Mucosa of stomach (tissue), 1 donor: ENCODE results near the gene FAM53B.

Experiments
- H3K27me3 ChIP-seq: one replicate; pipeline ENCODE4 v1.7.0; 2013; ENCODE audit warnings: mild to moderate bottlenecking, low read length; ENCODE audit not compliant: control insufficient read depth, insufficient read depth
- H3K36me3 ChIP-seq: one replicate; pipeline ENCODE4 v1.7.0; 2013; ENCODE audit warnings: low read length; ENCODE audit not compliant: control insufficient read depth, insufficient read depth
- H3K4me1 ChIP-seq: one replicate; pipeline ENCODE4 v1.7.0; 2013; ENCODE audit warnings: mild to moderate bottlenecking, low read length; ENCODE audit not compliant: control insufficient read depth, insufficient read depth
- H3K4me3 ChIP-seq: one replicate; pipeline ENCODE4 v1.7.0; 2013; ENCODE audit warnings: low read length
- H3K9ac ChIP-seq: one replicate; pipeline ENCODE4 v1.7.0; 2013; ENCODE audit warnings: mild to moderate bottlenecking, low read length, moderate library complexity
- H3K9me3 ChIP-seq: one replicate; pipeline ENCODE4 v1.7.0; 2013; ENCODE audit warnings: mild to moderate bottlenecking, low read length, moderate library complexity; ENCODE audit not compliant: control insufficient read depth
- donor health status: Pancreatic carcinoma.

FAM53B gene

GRCh38 chr10:124655191-124656112 lies 88.7 kb downstream of the FAM53B start:
- Histone ChIP-seq H3K9me3 (no peaks in the 10 kb centered on the region), H3K9ac (no peak overlapping the region), H3K27me3 (no peaks in the 10 kb centered on the region), H3K4me1 (peaks cover 19% of the 10 kb centered on the region), H3K4me3 (no peak overlapping the region), H3K36me3 (peaks cover 11% of the 10 kb centered on the region)

GRCh38 chr10:124654686-124655085 lies 89.5 kb downstream of the FAM53B start:
- no peaks in the 10 kb centered on the region for H3K27me3 ChIP-seq
- no peak overlapping the region for H3K4me3 ChIP-seq
- H3K36me3 ChIP-seq, result peaks cover 11% of the 10 kb centered on the region
- H3K9me3 ChIP-seq, result no peaks in the 10 kb centered on the region
- H3K9ac ChIP-seq, result no peak overlapping the region
- H3K4me1 ChIP-seq, result peaks cover 12% of the 10 kb centered on the region

GRCh38 chr10:124653811-124654651 lies 90.1 kb downstream of the FAM53B start:
- no peak overlapping the region for H3K9ac ChIP-seq
- H3K9me3 ChIP-seq, result no peaks in the 10 kb centered on the region
- peaks cover 16% of the 10 kb centered on the region for H3K4me1 ChIP-seq
- no peak overlapping the region for H3K4me3 ChIP-seq
- H3K27me3 ChIP-seq, result no peaks in the 10 kb centered on the region
- peaks cover 11% of the 10 kb centered on the region for H3K36me3 ChIP-seq

- Histone ChIP-seq H3K4me1 (peaks cover 24% of the 10 kb centered on the region), H3K36me3 (peaks cover 11% of the 10 kb centered on the region), H3K9ac (no peak overlapping the region), H3K27me3 (no peaks in the 10 kb centered on the region), H3K4me3 (no peak overlapping the region), H3K9me3 (no peaks in the 10 kb centered on the region)
Observed at GRCh38 chr10:124653311-124653710, 90.9 kb downstream of the FAM53B start.

GRCh38 chr10:124652701-124653100 lies 91.5 kb downstream of the FAM53B start:
- H3K9ac ChIP-seq, result no peak overlapping the region
- no peaks in the 10 kb centered on the region for H3K27me3 ChIP-seq
- peaks cover 30% of the 10 kb centered on the region for H3K4me1 ChIP-seq
- H3K9me3 ChIP-seq, result no peaks in the 10 kb centered on the region
- H3K36me3 ChIP-seq, result peaks cover 11% of the 10 kb centered on the region
- H3K4me3 ChIP-seq, result no peak overlapping the region

DNA sequence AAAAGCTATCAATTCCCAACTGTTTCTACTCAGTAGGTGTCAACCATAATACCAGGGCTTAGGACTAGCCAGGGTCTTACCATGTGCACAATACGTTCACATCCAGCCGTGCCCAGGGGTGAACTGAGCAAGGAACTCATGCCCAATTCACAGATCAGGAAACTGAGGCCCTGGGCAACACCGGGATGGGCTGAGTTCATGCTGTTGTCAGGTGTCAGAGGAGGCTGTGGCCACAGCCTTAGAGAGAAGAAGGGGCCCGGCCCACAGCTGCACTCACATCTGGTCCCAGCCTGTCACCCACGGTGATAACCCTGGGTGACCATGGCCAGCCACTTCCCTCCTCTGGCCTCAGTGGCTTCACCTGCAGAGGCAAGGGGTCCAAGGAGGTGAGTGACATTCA lies 92.0 kb downstream of the FAM53B start:
- no peaks in the 10 kb centered on the region for H3K27me3 ChIP-seq
- H3K4me1 ChIP-seq, result peaks cover 35% of the 10 kb centered on the region
- H3K9ac ChIP-seq, result no peak overlapping the region
- H3K36me3 ChIP-seq, result peaks cover 11% of the 10 kb centered on the region
- H3K9me3 ChIP-seq, result no peaks in the 10 kb centered on the region
- H3K4me3 ChIP-seq, result no peak overlapping the region

GRCh38 chr10:124651402-124651891 lies 92.7 kb downstream of the FAM53B start:
- H3K9ac ChIP-seq, result no peak overlapping the region
- peaks cover 42% of the 10 kb centered on the region for H3K4me1 ChIP-seq

GRCh38 chr10:124650820-124651401 lies 93.3 kb downstream of the FAM53B start:
- no peaks in the 10 kb centered on the region for H3K9me3 ChIP-seq
- H3K4me3 ChIP-seq, result no peak overlapping the region
- H3K36me3 ChIP-seq, result peaks cover 7% of the 10 kb centered on the region
- no peaks in the 10 kb centered on the region for H3K27me3 ChIP-seq
- peaks cover 48% of the 10 kb centered on the region for H3K4me1 ChIP-seq
- no peak overlapping the region for H3K9ac ChIP-seq

More at GRCh38 chr10:124651402-124651891, 92.7 kb downstream of the FAM53B start:
- H3K27me3 ChIP-seq, result no peaks in the 10 kb centered on the region
- no peak overlapping the region for H3K4me3 ChIP-seq
- H3K36me3 ChIP-seq, result peaks cover 11% of the 10 kb centered on the region
- H3K9me3 ChIP-seq, result no peaks in the 10 kb centered on the region

DNA sequence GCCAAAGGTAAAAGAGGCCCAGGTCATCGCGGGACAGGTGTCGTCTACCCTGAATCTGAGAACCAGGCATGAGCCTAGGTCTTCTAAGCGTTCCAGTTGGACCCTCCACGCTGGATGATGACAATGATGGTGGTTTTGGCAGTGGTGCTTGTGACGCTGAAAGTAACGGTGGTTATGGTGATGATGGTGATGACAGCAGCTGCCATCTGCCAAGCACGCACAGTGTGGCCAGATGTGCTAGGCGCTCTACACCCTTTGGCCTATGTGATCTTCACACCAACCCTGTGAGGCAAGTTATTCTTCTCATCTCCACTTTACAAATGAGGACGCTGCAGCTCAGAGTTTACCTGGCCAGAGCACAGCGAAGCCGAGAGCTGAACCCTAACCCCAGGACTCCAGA lies 93.9 kb downstream of the FAM53B start:
- Histone ChIP-seq H3K4me3 (no peak overlapping the region), H3K27me3 (no peaks in the 10 kb centered on the region), H3K9me3 (no peaks in the 10 kb centered on the region), H3K4me1 (peaks cover 54% of the 10 kb centered on the region), H3K36me3 (peaks cover 3% of the 10 kb centered on the region), H3K9ac (no peak overlapping the region)

DNA sequence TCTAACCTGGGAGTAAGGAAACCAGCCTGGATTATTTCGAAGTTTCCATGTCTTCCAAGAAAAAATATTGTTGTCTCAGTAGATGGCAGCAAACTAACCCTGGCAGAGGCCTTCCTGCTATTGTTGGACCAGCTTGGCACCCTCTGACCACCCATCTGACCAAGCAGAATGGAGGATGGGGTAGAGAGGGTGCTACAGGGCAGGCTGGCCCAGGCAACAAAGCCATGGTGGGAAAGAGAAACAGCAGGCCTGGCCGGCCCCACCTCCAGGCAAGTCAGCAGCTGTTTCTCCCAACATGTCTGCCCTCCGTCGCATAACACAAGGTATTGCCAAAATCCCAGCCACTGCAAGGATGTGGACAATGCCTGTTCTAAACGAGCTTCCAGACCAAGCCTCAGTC lies 95.0 kb downstream of the FAM53B start:
- Histone ChIP-seq H3K9me3 (no peaks in the 10 kb centered on the region), H3K36me3 (peaks cover 3% of the 10 kb centered on the region), H3K9ac (peak overlapping the region; percentile 8), H3K4me1 (peaks cover 54% of the 10 kb centered on the region), H3K4me3 (no peak overlapping the region), H3K27me3 (no peaks in the 10 kb centered on the region)

DNA sequence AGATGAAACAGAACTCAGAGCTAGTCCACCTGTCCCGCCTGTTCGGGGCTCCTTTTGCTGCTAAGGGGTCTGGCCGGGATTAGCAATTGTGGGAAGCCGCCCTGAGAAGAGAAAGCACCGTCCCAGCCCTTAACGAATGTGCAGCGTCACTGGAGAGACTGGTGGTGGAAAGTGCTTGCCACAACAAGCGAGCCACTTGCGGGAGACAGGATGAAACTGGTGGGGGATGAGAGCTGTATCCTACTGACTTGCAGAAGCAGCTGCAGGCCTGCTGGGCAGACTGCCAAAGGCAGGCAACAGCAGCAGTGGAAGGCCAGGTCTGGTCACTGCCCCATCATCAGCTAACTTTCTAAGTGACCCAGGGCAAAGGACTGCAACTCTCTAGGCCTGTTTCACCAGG lies 95.4 kb downstream of the FAM53B start:
- Histone ChIP-seq H3K4me3 (no peak overlapping the region), H3K9ac (peak overlapping the region; percentile 8), H3K9me3 (no peaks in the 10 kb centered on the region), H3K36me3 (peaks cover 3% of the 10 kb centered on the region), H3K4me1 (peaks cover 52% of the 10 kb centered on the region), H3K27me3 (no peaks in the 10 kb centered on the region)

- Histone ChIP-seq H3K4me3 (no peak overlapping the region), H3K4me1 (peaks cover 47% of the 10 kb centered on the region), H3K9ac (no peak overlapping the region)
Observed at GRCh38 chr10:124648131-124648475, 96.1 kb downstream of the FAM53B start.

More at GRCh38 chr10:124648131-124648475, 96.1 kb downstream of the FAM53B start:
- Histone ChIP-seq H3K27me3 (no peaks in the 10 kb centered on the region), H3K9me3 (no peaks in the 10 kb centered on the region), H3K36me3 (peaks cover 3% of the 10 kb centered on the region)
